GM12875 (cell line): Measurements from ENCODE around the gene CHKA.

ENCODE experiments used
- H3K4me3 ChIP-seq: one replicate; pipeline ENCODE4 v1.5.1; 2011; ENCODE audit warnings: low read depth, low read length, control low read depth
- TF ChIP-seq, protein P1 (sequence below): IDR thresholded peaks from 2 replicates; pipeline ENCODE4 v1.5.1; 2011; ENCODE audit warnings: low read depth, mild to moderate bottlenecking, control low read depth, inconsistent platforms, low read length, moderate library complexity, borderline replicate concordance; ENCODE audit not compliant: insufficient read depth

CHKA gene

DNA sequence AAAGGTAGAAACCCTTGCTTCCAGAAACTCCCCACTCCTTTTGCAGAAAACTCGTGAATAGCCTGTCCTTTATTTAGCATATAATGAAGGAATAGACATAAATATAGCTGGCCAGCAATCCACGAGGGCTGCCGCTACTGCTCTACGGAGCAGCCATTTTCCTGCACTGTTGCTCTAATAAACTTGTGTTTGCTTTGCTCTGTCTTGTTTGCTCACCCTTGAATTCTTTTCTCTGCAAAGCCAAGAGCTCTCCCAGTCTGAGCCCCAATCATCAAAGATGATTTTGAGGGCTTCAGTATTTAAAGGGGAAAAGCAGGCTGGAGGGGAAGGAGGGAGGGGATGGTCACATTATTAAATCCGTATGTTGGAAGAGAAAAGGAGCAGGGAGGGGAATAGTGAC lies 16.6 kb upstream of the CHKA start:
- TF ChIP-seq, protein P1, sequence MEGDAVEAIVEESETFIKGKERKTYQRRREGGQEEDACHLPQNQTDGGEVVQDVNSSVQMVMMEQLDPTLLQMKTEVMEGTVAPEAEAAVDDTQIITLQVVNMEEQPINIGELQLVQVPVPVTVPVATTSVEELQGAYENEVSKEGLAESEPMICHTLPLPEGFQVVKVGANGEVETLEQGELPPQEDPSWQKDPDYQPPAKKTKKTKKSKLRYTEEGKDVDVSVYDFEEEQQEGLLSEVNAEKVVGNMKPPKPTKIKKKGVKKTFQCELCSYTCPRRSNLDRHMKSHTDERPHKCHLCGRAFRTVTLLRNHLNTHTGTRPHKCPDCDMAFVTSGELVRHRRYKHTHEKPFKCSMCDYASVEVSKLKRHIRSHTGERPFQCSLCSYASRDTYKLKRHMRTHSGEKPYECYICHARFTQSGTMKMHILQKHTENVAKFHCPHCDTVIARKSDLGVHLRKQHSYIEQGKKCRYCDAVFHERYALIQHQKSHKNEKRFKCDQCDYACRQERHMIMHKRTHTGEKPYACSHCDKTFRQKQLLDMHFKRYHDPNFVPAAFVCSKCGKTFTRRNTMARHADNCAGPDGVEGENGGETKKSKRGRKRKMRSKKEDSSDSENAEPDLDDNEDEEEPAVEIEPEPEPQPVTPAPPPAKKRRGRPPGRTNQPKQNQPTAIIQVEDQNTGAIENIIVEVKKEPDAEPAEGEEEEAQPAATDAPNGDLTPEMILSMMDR: no peak
- no peak overlapping the region for H3K4me3 ChIP-seq

DNA sequence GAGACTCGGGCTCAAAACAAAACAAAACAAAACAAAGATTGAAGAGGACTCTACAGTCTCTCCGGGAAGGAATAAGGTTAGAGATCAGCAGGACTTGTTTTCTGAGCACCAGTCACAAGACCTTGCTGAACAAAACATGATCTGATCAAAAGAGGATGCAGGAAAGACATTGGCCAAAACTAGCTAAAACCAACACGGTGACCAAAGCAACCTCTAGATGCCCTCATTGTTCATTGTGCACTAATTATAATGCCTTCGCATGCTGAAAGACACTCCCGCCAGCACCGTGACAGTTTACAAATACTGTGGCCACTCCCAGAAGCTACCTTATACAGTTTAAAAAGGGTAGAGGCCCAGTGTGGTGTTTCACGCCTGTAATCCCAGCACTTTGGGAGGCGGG lies 15.7 kb upstream of the CHKA start:
- no peak overlapping the region for H3K4me3 ChIP-seq
- TF ChIP-seq, protein P1: no peak

DNA sequence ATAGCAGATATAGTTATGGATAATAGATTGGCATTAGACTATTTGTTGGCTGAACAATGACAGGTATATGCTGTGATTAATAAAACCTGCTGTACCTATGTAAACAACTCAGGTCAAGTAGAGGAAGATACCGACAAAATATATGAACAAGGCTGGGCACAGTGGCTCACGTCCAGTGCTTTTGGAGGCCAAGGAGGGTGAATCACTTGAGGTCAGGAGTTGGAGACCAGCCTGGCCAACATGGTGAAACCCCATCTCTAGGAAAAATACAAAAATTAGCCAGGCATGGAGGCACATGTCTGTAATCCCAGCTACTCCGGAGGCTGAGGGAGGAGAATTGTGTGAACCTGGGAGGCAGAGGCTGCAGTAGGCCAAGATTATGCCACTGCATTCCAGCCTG lies 14.0 kb upstream of the CHKA start:
- TF ChIP-seq, protein P1: no peak
- no peak overlapping the region for H3K4me3 ChIP-seq

DNA sequence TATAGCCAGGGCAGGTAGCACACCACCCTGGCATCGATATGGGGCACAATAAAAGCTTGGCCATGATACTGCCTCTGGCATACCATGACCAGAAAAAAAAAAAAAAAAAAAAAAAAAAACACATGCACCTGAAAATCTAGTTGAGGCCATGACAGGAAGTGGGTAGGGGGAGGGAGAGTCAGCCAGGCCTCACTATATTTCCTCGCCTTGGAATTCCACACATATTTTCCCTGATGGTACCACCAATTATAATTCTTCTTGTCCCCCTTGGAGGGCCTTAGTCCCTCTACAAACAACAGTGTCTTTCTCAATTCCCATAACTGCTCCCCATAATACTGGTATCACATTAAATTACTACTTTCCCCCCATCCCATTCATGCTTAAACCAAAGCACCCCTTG lies 12.6 kb upstream of the CHKA start:
- H3K4me3 ChIP-seq: no peak overlapping the region
- TF ChIP-seq, protein P1: no peak

DNA sequence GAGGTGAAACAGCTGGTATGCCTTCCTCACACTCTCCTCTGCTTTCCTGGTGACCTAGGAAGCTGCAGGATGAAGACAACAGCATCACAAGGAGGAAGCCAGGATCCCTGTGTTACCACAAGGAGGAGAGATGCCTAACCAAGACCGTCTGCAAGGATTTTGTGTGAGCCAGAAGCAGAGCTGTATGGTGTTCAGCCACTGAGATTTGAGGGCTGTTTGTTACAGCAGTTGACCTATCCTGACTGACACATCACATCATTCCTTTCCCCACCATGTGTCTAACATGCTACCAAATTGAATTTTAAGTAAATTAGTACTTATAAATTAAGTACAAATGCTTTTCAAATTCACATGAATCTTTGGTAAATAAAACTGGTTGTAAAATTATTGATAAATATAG lies 8.9 kb upstream of the CHKA start:
- TF ChIP-seq, protein P1: no peak
- H3K4me3 ChIP-seq: no peak overlapping the region

DNA sequence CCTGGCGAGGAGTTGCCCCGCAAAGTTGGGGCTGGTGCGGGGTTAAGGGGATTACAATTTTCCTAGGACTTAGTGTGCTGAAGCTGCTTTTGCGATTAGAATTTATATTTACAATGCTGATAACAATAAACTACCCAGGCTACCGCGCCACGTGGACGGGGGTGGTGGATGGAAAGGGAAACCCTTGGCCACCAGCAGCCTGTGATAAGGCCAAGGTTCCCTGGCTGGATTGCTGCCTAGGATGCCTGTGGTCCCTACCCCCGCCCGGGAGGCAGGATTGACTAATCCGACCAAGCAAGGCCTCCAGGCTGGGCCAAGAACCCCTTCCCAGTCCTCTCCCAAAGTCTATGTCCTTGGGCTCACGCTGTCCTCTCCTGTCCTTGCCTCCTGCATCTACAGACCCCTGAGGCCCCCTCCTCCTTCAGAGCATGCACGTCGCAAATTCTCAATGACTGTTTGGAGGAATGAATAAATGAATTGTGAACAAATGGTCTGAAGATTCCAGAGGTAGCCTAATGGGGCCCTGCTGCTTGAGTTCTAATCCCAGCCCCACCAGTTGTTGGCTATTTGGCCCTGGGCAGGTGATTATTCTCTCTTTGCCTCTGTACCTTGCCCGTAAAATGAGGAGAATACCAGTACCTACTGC lies 7.6 kb upstream of the CHKA start:
- no peak overlapping the region for H3K4me3 ChIP-seq
- TF ChIP-seq, protein P1: no peak

DNA sequence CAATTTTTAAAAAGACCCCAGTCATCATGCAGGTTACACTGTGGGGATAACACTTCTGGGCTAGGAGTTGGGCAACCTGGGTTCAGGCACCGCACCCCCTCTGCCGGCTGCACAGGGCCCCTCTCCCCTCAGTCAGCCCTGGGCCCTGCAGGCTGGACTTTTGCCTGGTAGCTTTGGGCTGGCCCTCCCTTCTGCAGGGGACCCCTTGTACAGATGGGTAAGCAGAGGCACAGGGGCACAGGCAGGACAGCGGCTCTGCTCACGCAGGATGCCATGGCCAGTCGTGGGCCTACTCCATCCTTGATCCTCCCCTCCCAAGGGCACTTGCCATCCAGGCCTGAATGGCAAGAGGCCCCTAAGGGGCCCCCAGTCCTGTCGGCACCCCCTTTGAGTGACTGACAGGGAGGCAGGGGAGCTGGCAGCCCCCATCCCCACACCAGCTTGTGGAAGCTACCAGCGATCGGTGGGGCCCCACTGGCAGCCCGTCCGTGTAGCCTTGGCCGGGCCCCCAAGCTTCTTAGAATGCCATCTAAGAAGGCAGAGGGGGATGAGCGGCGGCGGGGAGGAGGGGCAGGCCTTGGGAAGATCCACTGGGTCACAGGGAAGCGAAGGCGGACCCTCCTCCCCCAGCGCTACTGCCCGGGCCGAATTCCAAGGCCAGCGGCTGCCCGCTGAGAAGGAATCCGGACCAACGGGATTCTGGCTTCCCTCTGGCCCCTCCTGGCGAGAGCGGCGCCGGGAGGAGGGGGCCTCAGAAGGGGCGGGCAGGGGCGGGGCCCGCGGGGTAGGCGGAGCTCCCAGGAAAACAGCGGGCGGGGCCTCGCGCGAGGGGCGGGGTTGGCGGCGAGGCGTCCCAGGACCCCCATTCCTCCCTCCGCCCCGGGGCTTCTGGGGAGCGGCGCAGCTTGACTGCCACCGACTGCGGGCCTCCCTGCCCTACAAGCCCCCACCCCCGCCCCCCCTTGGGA lies 6.8 kb upstream of the CHKA start:
- TF ChIP-seq, protein P1: no peak
- no peak overlapping the region for H3K4me3 ChIP-seq
